ENCODE measurements around the gene USP49.
A peak's percentile ranks its signal among the peaks of the same experiment; 100 is the strongest.
"Not testable (repeated sequence)": the region's sequence is repeated elsewhere in the genome, so short reads cannot be mapped to it uniquely, and the experiment has no call there.

Gene USP49

DNA sequence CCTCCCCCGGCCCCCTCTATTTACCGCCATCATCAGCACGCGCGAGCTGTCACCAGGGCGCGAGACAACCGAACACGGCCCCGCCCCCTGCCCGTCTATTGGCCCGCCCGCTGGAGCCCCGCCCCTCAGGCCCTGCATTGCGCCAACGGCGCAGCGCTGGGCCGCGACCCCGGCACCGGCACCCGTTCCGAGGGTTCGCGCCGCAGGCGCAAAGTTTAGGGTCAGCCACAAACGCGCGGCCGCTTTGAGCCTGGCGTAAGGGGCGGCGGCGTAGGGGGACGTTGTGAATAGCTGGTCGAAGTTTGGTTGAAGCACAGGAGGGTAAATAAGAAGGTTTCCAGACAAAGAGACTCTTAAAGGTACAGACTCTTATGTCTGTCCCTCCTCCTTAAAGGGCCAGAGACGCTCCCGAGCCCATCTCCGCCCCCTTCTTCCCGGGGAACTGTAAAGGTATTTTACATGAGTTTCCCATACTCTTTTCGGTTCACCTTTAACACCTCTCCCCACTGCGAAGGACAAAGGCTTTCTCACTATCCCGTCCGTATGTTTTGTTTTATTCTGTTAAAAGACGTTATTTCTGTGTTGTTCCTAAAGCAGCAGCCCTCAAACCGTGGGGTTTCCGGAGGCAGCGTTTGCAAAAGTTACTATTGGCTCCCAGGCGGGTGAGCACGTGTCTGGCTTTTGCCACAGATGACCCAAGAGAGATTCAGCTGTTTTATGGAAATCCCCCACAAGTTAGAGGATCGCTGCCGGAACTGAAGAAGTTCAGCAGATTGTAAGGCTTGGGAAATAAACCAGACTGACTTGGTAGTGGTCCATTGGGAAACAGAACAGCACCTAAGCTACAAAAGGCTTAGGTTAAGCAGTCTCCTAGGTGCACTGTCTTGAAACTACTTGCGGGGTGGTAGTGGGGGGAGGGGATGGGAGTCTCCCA lies at the start of gene USP49:
USP49 (minus strand) TSS at position 76 of the 934 bp plus-strand sequence. CDS start 88,392 bp downstream, outside the sequence.
- peak; percentile 96 for DNase-seq (ENCODE audit: low read depth)

DNA sequence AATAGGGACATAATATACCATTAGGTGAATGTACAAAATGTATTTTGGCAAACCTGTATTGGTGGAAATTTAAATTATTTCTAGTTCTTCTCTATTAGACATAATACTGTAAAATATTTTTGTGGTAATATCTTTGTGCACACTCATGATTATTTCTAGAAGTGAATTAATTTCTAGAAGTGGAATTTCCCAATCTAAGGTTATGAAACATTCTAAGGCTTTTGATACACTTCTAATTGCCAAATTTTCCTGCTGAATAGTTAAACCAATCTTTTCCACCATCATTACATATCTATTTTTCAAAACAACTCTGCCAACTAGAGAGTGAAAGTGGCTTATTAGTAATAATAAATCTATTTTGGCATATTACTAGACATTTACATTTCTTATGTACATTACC lies 48.3 kb upstream of the USP49 start:
- no peak for DNase-seq (ENCODE audit: low read depth)

DNA sequence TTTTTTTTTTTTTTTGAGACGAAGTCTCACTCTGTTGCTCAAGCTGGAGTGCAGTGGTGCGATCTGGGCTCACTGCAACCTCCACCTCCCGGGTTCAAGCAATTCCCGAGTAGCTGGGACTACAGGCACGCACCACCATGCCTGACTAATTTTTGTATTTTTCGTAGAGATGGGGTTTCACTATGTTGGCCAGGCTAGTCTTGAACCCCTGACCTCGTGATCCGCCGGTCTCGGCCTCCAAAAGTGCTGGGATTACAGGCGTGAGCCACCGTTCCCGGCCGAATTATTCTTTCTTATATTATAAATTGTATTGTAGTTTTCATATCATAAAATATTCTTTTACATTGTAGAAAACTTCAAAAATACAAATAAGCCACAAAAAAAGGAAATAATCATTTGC lies 47.7 kb upstream of the USP49 start:
- DNase-seq (ENCODE audit: low read depth): not testable (repeated sequence)

DNA sequence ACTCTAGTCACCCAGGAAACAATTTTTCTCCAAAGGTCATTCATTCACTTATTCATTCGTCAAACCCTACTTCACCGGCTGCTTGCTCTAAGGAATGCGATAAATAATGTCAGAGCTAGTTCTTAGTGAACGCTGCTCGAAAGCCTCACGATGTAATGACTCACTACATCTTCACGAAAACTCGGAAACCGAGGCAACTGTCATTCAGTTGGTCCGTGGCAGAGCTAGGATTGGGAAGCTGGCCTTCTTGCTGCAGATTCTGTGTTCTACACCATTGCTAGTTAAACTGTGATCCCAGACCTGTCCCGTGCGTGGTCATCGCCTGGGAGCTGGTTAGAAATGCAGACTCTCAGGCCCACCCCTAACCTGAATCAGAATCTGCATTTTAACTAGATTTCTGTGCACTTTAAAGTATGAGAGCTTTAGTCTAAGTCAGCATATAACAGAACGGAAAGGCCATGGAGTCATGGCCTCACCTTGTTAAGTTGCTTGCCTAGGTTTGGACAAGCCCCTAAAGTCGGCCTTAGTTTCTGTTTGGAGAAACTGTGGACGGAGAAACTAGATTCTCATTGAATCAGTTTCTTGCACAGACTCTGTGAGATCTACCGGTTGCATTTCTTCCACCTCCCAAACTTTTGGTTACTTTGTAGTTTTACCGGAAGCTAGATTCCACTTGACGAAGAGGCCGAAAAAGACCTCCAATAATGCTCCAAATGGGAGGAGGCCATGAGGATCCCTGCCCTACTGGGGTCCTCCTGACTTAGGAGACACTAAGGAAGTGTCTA lies 47.1 kb upstream of the USP49 start:
- no peak for DNase-seq (ENCODE audit: low read depth)

DNA sequence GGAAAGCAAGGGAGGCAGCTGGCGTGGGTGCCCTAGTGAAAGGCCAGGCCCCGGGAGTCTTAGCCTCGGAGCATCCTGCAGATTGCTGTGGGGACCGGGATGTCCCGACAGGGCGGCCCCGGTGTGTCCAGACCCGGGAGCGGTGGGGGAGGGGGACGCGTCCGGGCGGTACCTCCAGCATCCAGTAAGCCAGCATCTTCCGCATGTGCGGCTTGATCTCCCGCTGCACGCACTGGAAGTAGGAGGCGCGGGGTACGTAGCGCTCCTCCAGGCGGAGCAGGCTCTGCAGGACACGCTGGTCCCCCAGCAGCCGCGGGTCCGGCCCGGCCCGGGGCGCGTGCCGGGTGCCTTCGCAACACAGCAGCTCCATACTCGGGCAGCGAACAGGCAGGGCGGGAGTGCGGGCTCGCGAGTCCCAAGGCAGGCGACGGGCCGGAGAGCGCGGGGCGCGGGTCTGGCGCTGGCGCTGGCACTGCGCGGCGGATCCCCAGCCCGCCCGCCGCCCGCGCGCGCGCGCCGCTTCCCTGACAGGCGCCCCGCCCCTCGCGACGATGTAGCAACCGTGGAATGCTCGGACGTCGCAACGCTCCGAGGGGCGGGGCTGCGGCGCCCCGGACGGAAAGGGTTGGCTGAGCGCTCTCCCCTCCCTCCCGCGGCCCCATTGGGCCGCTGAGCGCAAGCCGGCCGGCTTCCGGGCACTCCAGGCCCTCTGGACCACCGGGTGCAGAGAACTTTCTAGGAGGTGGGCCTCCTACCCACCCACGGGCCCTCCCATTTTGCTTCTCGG lies 46.3 kb upstream of the USP49 start, which contains the start of gene CCND3:
CCND3 (minus strand) TSS at position 529 of the 787 bp plus-strand sequence; CDS start at position 370, 159 bp downstream.
- DNase-seq (ENCODE audit: low read depth): peak; percentile 95

DNA sequence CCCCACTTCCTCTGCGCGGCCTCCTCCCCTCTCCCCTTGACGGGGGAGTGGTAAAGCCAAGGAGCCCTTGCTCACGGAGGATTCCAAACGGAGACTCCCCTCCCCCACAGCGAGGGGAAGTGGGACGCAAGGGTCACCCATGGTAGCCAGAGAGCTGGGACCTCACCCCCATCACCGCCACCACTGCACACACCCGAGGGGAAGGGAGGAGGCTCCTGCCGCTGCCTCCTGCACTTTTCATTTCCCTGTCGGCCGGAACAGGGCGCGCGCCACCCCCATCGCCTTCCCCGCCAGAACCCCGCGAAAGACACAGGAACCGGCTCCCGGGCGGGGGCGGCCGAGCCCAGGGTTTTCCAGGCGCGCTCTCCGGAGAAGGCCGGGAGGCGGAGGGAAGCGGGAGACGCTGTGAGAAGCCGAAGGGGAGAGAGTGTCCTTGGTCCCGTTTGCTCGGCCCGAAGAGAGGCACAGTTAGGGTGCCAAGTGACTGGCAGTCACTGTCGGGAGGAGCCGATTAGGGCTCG lies 45.6 kb upstream of the USP49 start:
- peak; percentile 44 for DNase-seq (ENCODE audit: low read depth)

DNA sequence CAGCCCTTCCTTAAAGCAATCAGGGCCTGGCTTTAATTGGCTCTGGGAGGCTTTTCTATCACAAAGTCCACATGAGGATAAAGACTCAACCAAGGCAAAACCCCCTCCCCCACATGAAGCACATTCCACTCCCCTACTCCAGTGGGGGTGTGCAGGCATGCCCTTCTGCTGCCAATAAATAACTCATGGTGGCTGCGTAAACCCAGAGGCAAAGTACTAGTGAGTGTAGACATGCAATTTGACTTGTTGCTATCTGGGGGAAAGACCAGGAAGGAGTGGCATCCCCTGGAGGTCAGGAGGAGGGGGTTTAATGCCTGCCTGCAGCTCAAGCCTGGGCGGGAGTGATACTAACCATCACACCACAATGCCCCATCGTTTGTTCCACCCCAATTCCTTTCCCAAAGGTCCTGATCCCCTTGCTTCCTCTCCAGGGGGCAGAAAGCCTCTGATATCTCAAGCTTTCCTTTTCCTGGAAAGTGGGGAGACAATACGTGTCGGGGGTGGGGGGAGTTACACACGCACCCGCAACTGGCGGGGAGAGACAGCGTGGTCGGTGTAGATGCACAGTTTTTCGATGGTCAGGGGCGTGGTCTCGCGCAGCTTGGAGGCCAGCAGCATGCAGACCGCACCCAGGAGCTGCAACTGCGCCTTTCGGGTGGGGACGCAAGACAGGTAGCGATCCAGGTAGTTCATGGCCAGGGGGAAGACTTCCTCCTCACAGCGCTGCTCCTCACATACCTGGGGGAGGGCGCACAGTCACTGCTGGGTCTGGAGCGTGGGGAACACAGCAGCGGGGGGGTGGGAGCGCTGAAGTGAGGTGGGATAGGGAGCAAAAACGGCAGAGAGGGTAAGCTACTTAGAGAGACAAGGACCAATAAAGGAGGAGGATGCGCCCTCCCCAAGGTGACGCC lies 44.9 kb upstream of the USP49 start:
- peak; percentile 58 for DNase-seq (ENCODE audit: low read depth)

DNA sequence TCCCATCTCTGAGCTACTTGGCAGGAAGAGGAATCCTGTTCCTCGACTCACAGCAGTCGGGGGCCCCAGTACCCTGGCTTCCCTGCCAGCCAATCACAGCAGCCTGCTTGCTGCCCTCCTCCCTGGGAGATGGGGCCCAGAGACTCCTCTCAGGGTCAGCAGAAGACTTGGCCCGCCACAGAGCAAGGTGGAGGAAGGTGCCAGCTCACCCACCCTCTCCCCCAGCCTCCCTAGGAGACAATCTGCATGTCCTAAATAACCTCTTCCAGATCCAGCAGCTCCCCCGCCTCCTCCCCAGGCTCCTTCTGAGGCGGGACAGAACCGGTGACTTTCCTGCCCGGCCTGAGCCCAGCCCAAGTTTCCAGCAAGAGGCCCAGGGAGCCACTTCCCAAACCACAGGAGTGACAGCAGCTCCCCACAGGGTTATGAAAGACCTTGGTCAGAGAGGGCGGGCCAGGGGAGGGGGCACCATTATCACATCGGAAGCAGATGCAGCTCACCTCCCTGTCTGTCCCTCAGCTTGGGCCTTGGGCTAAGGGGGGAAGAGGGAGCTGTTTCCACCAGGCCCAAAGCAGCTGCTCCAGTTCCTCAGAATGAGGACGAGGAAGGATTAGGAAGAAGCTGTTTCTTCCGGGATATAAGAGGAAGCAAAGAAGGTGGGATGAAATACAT lies 44.1 kb upstream of the USP49 start:
- DNase-seq (ENCODE audit: low read depth): peak; percentile 47

DNA sequence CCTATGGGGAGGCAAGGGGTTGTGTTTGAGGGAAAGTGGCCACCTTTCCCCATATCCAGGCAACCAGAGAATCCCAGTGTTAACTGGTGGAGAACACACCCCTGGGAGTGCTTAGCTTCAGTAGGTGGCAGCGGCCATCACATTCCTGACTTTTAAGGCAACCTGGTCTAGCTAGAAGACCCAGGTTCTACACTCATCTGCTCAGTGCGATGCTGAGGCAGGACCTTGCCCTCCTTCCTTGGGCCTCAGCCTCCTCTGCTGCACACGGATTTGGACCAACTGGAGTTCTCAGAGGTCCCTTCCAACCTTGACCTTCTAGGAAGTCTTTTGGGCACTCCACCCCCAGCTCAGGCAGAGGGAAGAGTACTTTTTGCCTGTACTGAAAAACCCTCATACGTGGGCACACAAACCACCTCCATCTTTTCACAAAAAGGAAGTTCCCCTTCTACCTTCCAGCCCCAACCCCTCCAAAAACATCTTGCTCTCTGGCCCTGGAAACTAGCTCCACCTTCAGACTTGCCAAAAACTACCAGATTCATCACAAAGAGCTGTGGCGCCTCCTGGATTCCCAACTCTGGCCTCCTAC lies 43.5 kb upstream of the USP49 start:
- no peak for DNase-seq (ENCODE audit: low read depth)

DNA sequence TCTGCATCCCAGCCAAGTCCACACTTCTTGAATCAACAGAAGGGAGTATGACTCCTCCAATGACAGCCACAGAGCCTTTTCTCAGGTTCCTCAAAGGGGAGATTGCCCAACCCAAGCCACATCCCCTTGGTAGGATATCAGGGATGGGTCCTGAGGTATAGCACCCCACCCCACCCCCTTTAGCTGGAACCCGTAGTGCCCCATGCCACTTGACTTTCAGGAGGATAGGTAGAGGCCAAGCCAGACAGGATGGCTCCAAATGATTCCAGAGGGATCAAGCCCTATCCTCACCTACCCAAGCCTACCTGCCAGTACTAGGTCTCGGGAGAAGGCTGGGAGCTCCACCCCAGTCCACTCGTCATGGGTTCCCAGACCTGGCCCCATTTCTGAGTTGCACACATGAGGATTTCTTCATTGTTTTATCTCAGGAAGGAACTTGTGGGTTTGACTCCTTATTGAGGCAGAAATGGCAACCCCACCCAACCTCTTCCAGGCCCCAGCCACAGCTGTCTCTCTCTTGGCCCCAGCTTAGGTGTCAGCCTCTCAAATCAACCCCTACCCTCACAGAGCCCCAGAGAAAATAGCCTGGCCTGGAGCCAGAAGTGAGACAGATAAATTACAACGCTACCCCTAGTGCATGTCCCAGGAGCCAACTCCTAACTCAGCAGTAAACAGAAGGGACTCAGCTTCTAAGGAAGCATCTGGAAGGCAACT lies 42.8 kb upstream of the USP49 start:
- DNase-seq (ENCODE audit: low read depth): peak; percentile 33

DNA sequence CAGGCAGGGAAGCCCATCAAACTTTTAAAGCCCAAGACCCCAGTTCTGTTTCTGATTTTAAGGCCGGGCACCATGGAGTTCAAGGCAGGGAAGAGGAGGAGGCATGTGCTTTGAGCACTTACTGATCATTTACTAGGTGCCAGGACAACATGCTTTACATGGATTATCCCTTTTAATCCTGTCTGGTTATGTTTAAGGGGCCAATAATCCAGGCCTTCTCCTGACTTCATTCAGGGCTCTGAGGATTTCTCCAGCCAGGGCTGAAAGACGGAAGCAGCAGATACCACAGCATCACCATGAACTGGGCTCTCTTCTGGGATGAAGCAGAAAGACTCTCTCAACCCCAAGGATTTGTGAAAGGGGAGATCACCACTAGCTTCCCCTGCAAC lies 42.3 kb upstream of the USP49 start:
- no peak for DNase-seq (ENCODE audit: low read depth)

DNA sequence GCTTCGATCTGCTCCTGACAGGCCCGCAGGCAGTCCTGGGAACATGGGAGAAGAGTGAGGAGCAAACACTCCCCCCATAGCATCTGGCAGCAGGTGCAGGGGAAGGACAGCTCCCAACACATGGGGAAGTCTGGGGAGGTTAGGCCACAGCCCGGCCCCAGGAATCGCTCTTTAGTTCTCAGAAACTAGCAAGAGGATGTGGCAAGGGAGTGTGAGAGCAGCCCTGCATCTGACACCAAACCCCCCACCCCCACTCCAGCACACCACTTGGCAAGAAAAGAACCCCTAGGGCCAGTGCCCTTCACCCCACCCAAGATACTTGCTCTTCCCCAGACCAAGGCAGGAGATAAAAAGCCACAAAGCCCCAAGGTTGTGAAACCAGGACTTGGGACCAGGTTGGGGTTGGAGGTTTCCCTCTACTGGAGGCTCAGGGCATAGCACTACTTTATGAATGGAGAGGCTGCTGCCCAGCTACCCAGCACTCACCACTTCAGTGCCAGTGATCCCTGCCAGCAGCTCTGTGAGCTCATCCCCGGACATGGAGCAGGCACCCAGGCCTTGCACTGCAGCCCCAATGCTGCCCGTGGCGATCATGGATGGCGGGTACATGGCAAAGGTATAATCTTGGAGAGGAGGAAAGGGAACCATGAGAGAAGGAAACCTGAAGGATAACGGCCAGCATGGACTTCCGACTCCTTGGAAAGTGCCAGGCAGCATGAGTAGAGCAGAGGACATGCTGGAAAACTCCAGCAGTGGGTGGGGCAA lies 41.1 kb upstream of the USP49 start:
- DNase-seq (ENCODE audit: low read depth): peak; percentile 96

DNA sequence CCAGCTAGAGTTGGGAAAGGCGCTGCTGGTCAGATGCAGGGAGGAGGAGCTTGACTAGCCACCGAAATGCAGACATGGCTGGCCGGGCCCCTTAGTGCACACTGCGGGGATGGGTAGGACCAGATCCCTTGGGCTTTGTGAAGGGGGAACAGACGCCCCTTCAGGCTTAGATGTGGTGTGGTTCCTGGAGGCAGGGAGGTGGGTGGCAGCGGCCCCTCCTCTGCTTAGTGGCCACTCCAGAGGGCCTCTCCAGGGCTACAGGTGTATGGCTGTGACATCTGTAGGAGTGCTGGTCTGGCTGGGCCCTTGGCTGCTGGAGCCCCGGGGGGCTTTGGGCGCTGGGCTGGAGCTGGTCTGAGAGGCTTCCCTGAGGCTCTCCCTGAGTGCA lies 40.5 kb upstream of the USP49 start:
- no peak for DNase-seq (ENCODE audit: low read depth)

DNA sequence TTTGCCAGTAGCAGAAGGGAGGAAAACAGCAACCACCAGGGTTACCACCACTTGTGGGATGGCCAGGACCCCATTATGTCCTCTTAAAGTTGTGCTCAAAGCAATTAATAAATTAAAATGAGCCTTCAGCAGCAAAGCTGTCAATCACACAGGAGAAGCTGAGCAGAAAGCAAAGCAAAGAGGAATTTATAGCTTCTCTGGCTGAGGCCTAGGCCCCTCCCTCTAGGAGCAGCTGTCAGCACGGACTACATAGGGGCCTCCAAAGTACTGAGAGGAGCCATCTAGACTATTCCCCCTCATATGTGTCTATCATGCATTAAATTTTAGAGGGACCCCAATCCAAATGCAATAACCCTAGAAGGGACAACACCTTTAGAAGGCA lies 40.0 kb upstream of the USP49 start:
- no peak for DNase-seq (ENCODE audit: low read depth)

DNA sequence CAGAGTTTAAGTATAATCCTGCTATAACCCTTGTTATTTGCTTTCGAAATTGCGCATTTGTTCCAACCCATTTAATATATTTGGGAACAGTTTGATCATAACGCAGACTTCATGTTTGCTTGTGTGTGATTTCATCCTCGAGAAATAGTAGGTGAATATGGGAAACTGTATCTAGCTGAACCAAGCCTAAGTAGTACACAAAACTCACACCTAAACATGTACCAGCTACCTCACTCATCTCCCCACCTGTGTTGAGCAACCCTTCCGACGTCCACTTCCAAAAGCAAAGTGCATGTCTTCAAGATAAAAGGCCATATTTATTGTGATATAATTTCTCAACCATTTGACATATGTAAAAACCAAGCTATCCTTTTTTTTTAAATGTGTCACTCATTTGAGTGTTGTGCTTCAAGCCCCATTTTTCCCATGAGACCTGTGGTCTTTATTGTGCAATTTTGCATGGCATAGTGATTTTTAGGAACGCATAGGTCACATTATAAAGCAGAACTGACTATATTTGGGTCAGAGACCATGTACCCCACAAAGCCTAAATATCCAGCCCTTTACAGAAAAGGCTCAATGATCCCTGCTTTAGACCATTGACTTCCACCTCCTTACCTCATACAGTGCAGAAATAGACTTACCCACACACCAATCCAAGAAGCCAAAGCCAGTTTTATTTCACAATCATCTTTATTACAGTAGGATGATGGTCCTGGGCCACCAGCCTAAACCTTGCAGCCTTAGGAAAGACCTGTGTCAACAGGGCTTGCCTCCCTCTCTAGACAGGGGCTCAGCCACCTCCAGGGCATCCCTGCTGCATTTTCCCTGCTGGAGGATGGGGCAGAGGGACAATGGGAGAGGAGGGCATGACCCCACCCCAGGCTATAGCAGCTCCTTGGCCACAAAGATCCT lies 39.4 kb upstream of the USP49 start:
- DNase-seq (ENCODE audit: low read depth): no peak

DNA sequence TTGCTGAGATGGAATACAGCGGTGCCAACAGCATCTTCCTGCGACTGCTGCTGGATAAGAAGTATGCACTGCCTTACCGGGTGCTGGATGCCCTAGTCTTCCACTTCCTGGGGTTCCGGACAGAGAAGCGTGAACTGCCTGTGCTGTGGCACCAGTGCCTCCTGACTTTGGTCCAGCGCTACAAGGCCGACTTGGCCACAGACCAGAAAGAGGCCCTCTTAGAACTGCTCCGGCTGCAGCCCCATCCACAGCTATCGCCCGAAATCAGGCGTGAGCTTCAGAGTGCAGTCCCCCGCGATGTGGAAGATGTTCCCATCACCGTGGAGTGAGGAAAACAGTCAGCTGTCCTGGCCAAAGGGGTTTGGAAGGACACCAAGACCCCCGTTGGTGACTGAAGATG lies 37.2 kb upstream of the USP49 start:
- DNase-seq (ENCODE audit: low read depth): no peak

DNA sequence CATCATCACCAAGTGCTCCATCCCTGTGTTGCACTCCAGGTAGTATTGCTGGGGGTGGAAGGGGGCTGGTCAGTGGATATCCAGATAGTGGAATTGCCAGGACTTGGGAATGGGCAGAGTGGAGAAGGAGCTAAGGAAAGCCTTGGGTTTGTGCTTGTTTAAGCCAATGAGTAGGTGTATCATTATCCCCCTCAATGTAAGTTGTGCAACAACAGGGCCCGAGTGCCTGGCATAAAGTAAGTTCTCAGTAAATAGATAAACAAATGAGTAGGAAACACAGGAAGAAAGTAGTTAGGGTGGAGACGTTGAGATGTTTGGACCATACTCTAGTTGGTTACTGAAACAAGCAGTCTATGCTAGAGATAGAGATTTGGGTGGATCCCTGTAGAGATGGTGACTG lies 36.6 kb upstream of the USP49 start:
- DNase-seq (ENCODE audit: low read depth): no peak

Data from iris pigment epithelial cell (primary cell).